Measurements from ENCODE around the gene CFAP52.
"Not testable (repeated sequence)": the region's sequence is repeated elsewhere in the genome, so short reads cannot be mapped to it uniquely, and the experiment has no call there.

The CFAP52 gene, protein sequence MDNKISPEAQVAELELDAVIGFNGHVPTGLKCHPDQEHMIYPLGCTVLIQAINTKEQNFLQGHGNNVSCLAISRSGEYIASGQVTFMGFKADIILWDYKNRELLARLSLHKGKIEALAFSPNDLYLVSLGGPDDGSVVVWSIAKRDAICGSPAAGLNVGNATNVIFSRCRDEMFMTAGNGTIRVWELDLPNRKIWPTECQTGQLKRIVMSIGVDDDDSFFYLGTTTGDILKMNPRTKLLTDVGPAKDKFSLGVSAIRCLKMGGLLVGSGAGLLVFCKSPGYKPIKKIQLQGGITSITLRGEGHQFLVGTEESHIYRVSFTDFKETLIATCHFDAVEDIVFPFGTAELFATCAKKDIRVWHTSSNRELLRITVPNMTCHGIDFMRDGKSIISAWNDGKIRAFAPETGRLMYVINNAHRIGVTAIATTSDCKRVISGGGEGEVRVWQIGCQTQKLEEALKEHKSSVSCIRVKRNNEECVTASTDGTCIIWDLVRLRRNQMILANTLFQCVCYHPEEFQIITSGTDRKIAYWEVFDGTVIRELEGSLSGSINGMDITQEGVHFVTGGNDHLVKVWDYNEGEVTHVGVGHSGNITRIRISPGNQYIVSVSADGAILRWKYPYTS

DNA sequence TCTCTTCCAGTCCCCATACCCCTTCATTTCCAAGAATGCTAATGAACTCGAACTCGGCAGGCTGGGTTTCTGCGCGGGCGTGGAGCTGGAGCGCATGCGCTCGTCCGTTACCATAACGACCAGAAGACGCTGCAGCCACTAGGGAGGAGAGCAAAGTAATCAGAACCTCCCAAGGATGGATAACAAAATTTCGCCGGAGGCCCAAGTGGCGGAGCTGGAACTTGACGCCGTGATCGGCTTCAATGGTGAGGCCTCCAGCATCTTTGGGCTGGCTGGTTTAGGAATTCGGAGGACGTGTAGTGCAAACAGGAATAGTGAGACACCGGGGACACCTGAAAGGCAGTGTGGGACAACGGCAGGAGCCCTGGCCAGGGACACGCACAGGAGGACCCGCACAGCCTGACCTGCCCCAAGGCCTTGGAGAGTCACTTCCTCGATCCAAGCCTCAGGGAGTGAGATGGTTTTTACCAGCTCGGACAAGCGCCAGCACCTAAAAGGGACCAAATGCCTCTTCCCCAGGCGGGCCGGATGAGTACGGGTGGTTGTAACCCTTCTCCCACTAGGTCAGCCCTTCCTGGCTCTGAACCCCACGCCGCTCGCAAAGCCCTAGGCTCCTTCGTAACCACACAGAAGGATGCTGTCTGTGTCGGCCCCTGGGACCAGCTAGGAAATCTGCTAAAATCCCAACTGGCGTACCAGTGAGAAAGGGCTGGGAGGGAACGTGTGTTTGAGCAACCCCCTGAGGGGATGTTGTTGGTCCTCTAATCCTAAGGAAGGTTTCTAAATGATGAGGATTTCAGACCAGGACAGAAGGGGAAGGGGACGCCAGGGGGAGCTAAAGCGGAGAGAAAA, at the start of gene CFAP52:
CFAP52 (plus strand) TSS at position 122 of the 852 bp plus-strand sequence; CDS start at position 176, 54 bp downstream.
- DNase-seq (ENCODE audit: low spot score): peak; percentile 82

DNA sequence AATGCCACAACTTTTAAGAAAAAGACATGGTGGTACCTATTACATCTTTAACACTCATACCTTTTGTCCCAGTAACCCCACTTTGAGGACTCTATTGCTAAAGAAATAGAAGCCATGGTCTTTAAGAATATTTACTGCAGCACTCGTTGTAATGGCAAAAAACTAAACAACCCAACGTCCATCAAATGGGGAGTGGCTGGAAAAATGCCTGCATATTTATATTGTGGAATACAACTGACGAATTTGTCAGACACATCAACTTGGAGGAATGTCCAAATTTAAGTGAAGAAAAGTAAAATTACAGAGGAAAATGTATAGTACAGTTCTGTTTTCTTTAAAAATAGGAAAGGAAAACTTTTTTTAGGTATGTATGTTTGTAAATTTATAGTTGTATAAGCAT, 48.7 kb upstream of the CFAP52 start:
- no peak for DNase-seq (ENCODE audit: low spot score)

DNA sequence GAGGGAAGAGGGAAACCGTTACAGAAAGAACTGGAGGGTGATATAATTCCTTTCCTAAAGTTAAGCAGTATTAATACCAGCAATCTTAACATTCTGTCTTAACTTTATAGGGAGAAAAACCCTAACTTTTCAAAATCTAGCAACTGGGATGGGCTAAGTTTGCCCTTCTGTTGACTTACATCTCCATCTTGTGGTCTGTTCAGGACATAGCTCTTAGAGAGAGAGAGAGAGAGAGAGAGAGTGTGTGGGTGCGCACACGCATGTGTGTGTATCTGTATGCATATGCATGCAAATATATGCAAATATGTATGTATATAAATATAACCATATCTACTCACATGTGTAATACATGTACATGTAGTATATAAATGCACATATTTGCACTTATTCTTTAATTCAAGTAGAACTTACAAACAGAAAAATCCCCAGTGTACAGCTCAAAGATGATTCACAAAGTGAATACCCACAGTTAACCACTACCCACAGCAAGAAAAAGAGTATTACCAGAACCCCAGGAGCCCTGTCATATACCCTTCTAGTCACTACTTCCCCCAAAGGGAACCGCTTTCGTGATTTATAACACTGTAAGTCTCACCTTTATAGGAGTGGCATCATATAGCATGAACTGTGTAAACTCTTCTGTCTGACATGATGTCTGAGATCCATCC, 47.3 kb upstream of the CFAP52 start:
- peak; percentile 40 for DNase-seq (ENCODE audit: low spot score)

DNA sequence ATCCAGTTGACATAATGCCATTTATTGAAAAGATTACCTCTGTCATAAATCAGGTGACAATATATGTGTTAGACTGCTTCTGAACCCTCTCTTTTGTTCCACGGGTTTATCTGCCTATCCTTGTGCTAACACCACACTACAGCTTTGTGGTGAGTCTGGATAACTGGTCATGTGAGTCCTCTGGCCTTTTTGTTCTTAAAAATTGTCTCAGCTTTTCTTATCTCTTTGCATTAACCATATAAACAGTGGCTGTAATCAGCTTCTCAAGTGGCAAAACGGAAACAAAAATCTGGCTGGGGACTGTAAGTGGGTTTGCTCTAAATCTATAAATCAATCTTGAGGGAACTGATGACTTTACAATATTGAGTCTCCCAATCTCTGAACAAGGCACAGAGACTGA, 45.4 kb upstream of the CFAP52 start:
- no peak for DNase-seq (ENCODE audit: low spot score)

DNA sequence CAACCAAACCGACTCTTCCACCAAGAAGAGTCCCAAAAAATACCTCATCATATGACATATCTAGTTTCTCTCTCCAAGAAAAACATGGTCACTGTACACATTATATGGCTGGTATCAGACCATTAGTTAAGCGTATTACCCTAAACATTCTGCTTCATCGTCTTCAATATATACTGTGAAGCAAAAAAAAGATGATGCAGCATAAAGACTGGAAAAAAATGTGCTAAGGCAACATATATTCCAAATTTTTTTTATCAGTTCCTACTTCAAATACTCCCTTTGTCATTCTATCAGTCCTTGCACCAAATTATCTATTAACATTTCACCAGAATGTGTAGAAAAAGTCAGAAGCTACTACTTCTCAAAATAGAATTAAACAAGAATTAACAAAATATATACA, 43.7 kb upstream of the CFAP52 start:
- no peak for DNase-seq (ENCODE audit: low spot score)

DNA sequence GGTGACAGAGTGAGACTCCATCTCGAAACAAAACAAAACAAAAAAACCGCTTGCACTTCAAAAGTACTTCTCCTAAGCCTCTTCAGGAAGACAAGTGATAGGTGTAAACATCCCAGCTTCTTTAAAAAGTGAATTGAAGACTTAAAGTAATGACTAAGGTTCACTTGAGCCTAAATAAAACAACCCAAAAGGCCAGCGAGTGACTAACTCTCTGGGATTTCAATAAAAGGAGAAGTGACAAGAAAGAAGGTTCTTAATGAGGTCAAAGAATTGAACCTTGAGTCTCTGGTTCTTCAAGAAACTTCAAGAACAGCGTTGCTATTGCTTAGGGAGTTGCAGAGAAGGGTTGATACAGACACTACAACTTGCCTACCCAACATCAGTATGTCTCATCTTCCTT, 43.0 kb upstream of the CFAP52 start:
- no peak for DNase-seq (ENCODE audit: low spot score)

DNA sequence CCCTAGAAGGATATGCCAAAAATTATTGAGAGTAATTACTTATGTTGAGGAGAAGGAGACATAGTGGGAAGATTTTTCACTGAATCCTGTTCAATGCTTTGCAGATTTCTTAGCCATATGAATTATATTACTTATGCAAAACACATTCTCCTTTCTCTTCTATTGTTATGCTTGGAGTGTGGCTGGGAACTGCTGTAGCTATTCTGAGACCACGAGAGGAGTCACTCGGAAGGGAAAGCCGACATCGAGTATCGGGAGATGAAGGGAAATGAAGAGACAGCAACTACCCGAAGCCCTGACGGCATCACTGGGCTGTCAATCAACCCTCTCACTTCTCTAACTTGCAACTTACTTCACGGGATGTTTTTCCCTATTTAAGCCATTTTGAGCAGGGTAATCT, 40.4 kb upstream of the CFAP52 start:
- no peak for DNase-seq (ENCODE audit: low spot score)

DNA sequence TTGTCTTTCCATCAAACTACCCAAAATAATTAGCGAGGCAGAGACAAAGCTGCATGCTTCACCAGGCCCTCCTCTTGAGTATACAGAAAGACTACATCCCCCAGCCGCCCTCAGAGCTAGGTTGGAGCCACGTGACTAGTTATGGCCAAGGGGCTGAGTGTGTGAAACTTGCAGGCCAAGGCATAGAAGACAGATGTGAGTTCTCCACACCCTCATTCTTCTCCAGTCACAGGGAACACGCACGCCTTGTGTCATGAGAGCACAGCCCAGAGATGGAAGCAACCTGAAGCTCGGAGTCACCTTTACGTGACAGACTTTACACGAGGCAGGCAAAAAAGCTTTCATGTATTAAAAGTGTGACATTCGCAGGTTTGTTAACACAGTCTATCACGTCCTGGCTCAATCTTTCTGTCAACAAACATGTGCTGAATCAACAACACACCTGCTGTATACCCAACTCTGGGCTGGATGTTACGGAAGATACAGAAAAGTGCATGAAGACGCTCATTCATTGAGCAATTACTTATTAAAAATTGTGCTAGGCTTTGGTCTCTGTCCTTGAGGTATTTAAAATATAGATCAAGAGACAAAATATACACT, 39.2 kb upstream of the CFAP52 start:
- DNase-seq (ENCODE audit: low spot score): no peak

DNA sequence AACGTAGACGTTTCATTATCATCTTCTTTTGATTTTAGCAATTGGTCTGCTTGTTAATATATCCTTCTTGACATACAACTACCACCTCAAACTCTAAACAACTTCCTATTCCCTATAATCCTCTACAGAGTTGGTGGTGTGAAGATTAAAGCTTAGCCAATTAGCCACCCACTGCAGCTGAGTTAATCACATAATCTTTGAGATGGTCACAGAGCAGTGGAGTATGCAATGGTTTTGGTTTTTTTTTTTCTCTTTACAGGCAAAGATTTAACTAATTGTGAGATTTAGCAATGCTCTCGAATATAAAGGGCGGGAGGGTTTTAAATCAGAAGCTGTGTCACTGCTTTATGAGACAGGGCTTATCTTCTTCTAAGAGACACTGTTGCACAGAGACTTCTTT, 37.8 kb upstream of the CFAP52 start:
- no peak for DNase-seq (ENCODE audit: low spot score)

DNA sequence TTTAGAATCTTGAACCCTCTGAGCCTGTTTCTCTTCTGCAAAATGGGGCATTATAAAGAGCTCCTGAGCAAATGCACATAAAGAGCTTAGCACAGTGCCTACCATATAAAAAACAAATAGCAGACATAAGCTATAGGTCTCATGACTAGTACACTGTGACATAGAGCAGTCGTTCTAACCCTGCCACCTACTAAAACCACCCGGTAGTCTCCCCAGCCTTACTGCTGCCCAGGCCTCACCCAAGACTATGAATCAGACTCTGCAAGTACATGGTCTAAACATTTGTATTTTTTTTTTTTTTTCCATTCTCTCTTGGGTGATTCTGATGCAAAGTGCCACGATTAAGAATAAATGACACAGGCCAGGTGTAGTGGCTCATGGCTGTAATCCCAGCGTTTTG, 34.7 kb upstream of the CFAP52 start:
- DNase-seq (ENCODE audit: low spot score): no peak

DNA sequence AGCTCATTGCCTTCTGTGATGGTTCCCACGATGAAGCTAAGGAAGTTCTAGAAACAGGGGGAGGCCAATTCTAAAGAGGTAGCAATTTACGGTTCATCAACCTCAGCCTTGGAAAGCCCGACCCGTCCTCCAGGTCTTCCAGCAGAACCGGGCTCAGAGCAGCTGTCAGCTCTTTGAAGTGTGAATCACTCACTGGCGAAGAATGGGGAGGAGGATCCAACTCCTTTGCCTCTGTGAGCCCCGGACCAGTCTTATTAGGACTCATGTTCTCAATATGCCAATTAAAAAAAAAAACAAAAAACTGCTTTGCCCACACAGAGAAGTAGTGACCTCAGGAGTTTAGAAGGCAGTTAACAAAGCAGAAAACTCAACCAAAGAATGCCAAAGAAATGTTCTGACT, 32.2 kb upstream of the CFAP52 start:
- no peak for DNase-seq (ENCODE audit: low spot score)

DNA sequence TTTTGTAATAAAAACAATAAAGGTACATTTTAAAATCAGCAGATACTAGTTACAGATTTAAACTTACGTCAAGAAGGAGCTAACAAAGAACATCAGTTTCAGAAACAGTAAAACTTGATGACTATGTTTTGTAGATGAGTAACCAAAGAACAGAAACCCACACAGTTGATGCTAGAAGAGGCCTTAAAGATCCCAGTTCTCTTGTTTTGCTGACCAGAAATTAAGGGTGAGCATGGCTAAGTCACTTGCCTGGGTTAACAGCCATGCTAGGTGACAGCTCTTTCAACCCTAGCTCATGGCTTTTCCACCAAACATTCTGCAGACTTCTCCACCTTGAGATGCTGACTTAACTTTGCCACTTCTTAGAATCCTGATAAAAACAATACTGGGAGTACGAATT, 27.2 kb upstream of the CFAP52 start:
- no peak for DNase-seq (ENCODE audit: low spot score)

DNA sequence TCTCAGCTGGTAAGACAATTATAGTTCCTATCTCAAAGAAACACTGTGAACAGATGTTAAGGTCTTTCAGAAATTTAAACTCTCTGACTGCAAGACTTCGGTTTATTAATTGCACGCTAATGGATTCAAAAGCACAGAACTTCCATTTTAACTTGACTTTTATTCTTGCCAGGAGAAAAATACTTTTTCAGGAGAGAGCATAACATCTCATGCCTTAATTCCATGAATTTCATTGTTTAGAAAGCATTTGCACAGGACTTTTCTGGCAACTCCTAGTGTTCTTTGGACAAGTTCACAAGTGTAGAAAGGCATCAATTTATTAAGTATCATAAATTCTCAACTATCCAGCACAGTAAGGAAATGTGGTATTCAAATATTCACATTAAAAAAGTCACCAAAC, 23.3 kb upstream of the CFAP52 start:
- no peak for DNase-seq (ENCODE audit: low spot score)

DNA sequence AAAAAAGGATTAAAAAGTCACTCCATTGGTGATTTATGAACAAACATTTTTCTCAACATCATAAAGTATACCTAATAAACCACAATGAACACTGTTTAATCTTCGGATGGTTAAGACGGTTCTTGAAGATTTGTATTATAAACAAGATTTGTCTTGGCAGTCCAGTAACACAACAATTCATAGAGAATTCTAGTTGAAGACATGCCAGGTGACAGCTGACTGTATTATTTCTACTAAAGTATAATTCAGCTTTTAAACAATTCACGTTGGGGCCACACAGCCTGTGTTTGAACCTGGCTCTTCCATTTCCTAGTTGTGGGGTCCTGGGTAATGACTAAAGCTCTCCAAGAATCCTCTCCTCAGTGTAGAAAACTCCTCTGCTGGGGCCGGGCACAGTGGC, 22.8 kb upstream of the CFAP52 start:
- DNase-seq (ENCODE audit: low spot score): no peak

DNA sequence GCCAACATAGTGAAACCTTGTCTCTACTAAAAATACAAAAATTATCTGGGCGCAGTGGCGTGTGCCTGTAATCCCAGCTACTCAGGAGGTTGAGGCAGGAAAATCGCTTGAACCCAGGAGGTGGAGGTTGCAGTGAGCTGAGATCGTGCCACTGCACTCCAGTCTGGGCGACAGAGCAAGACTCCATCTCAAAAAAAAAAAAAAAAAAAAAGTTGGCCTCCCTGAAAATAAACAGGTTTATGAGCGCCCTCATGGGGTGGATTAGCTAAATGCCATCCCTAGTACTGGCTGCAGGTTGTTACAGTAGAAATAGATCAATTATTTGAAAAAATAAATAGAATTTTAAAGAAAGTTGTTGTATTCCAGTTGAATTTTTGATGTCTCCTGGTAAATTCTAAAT, 21.7 kb upstream of the CFAP52 start:
- DNase-seq (ENCODE audit: low spot score): peak; percentile 51

DNA sequence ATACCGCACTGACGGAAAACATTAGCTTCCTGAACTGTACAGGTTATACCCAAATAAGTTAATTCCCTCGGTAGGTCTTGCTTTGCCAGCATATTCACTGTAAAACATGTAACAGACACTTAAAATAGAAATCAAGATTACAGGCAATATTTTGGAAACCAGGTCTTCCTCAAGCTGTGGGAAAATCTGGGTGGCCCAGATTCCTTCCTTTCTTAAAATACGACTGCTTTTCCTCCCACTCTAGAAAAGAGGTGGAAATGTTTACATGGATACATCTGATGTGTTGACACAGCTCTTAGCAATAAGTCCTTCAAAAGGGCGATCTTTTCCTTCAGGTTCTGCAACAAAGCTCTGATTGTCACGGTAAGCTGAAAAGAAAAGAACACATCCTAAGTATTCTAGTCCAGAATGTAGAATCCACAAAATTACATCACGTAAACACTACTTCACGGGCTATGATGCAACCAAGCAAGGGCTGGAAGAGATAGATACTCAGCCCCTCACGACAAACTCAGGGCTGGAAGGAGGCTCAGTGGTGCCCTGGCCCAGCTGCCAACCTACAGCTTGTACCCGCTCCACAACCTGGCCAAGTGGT, 19.2 kb upstream of the CFAP52 start:
- DNase-seq (ENCODE audit: low spot score): no peak

DNA sequence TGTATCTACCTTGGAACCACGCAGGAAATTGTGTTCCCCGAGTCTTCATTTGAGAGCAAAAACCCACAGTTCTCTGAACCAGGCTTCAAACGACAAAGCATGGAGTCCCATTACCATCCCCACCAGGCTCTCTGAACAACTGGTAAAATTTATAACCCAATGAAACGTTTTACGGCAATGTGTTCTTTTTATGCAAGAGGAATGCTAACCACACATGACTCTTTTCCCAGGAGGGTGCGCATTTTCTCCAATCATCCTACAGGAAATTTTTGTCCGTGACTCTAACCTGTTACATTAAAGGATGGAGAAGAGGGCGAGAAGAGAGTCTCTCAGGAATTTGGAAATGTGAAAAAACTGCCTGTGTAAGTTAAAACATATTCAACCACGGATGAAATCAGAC, 18.6 kb upstream of the CFAP52 start:
- no peak for DNase-seq (ENCODE audit: low spot score)

DNA sequence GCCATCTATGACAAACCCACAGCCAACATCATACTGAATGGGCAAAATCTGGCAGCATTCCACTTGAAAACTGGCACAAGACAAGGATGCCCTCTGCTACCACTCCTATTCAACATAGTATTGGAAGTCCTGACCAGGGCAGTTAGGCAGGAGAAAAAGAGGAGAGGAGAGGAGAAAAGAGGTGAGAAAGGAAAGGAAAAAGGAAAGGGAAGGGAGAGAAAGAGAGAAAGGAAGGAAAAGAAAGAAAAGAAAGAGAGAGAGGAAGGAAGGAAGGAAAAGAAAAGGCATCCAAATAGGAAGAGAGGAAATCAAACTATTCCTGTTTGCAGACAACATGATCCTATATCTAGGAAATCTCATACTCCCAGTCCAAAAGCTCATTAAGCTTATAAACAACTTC, 12.3 kb upstream of the CFAP52 start:
- DNase-seq (ENCODE audit: low spot score): no peak

DNA sequence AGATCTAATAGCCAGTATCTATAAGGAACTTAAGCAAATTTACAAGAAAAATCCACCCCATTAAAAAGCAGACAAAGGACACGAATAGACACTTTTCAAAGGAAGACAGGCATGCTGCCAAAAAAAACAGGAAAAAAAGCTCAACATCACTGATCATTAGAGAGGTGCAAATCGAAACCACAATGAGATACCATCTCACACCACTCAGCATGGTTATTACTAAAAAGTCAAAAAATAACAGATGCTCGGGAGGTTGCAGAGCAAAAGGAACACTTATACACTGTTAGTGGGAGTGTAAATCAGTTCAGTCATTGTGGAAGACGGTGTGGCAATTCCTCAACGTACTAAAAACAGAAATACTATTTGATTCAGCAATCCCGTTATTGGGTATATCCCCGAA, 10.4 kb upstream of the CFAP52 start:
- DNase-seq (ENCODE audit: low spot score): no peak

DNA sequence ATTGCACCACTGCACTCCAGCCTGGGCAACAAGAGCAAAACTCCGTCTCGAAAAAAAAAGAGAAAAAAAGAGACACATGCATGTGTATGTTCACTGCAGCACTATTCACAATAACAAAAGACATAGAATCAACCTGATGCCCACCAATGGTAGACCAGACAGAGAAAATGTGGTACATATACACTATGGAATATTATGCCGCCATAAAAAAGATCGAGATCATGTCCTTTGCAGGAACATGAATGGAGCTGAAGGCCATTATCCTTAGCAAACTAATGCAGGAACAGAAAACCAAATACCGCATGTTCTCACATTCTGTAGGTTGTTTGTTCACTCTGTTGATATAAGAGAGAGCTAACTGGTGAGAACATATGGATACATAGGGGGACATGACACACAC, 9.7 kb upstream of the CFAP52 start:
- DNase-seq (ENCODE audit: low spot score): not testable (repeated sequence)

DNA sequence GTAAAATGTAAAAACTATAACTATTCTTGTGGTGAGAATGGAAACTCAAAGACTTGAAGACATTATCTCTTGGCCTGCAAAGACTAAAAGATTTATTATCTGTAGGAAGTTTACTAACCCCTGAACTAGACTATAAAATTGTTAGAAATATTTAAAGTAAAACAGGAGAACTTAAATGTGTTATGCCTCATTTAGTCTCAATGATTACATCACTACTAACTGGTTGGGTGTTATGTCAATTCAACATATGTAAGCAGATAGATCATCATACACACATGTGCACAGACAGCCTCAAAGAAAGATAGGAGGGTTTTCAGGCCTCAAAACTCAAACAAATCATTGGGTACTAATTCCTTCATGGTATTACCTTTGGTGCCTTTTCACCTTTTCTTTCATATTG, 8.4 kb upstream of the CFAP52 start:
- no peak for DNase-seq (ENCODE audit: low spot score)
